DOHH2 (cell line): ENCODE results near the gene LSM11.
"Not testable (repeated sequence)": the region's sequence is repeated elsewhere in the genome, so short reads cannot be mapped to it uniquely, and the experiment has no call there.

Source experiments
- CTCF ChIP-seq: fragments of 200-600 bp; sonication (generic); IDR thresholded peaks from one replicate; pipeline ENCODE4 v1.5.1; 2014; ENCODE audit warnings: antibody characterized with exemption, mild to moderate bottlenecking, low read depth, low read length; ENCODE audit not compliant: poor library complexity, severe bottlenecking
- EZH2phosphoT487 ChIP-seq: fragments of 200-600 bp; sonication (generic); IDR thresholded peaks from 2 replicates; pipeline ENCODE4 v1.6.1; 2017; ENCODE audit warnings: borderline replicate concordance, mild to moderate bottlenecking, antibody characterized with exemption, low read length, moderate library complexity, mixed read lengths

GRCh38 chr5:157698674-157699073 is 44.8 kb upstream of the LSM11 start:
- TF ChIP-seq CTCF, EZH2phosphoT487: not testable (repeated sequence)
